Kidney (tissue), 14 donors: ENCODE results near the gene ARFGEF3. TPM values are rescaled to one million over a fixed set of nuclear protein-coding genes. Genes with fewer than 3 reads are reported as not detected.

ENCODE experiments used
- DNase-seq, 5 donors: peaks; one replicate each; pipeline ENCODE4 v3.0.0-alpha.2; 2013 to 2020
- FAIRE-seq: peaks from 2 replicates; lab custom pipeline; 2012; peaks lifted over from hg19 to GRCh38; lab: Jason Lieb, UNC
- H3K27ac ChIP-seq, 2 donors: one replicate each; pipeline ENCODE4 v1.7.0; 2013; ENCODE audit warnings: low read depth in 2 of 2, low read length in 2 of 2, inconsistent platforms in 1 of 2
- H3K27me3 ChIP-seq: one replicate; pipeline ENCODE4 v1.7.1; 2013; ENCODE audit warnings: low read length, inconsistent platforms; ENCODE audit not compliant: control insufficient read depth, insufficient read depth
- H3K36me3 ChIP-seq, 3 donors: one replicate each; pipeline versions ENCODE4 v1.7.0 to v1.7.1; 2013; ENCODE audit warnings: low read length in 3 of 3, control low read depth in 1 of 3, inconsistent platforms in 1 of 3; ENCODE audit not compliant: insufficient read depth in 3 of 3, control insufficient read depth in 2 of 3
- H3K4me1 ChIP-seq, 3 donors: one replicate each; pipeline versions ENCODE4 v1.7.0 to v1.7.1; 2013; ENCODE audit warnings: low read length in 3 of 3, inconsistent platforms in 1 of 3, low read depth in 1 of 3; ENCODE audit not compliant: control insufficient read depth in 2 of 3, insufficient read depth in 2 of 3
- H3K4me3 ChIP-seq, 3 donors: one replicate each; pipeline versions ENCODE4 v1.7.0 to v1.8.1; 2013; ENCODE audit warnings: low read length in 3 of 3, control low read depth in 1 of 3, inconsistent platforms in 1 of 3
- H3K9ac ChIP-seq, 3 donors: one replicate each; pipeline versions ENCODE4 v1.7.0 to v1.7.1; 2013; ENCODE audit warnings: low read length in 3 of 3, control low read depth in 1 of 3, inconsistent platforms in 1 of 3
- H3K9me3 ChIP-seq, 3 donors: one replicate each; pipeline versions ENCODE4 v1.7.0 to v1.7.1; 2013; ENCODE audit warnings: low read length in 3 of 3, control low read depth in 1 of 3, inconsistent platforms in 1 of 3; ENCODE audit not compliant: control insufficient read depth in 2 of 3, insufficient read depth in 1 of 3
- CTCF ChIP-seq: IDR thresholded peaks from 3 replicates; pipeline ENCODE4 v1.5.1; 2012; ENCODE audit warnings: mild to moderate bottlenecking, moderate library complexity, borderline replicate concordance; ENCODE audit not compliant: insufficient read depth; ENCODE audit errors: extremely low read depth
- intact Hi-C: fragments of 100-400 bp; cut with DNase I; formaldehyde crosslinking; loops from one replicate; pipeline ENCODE4 v1.11.1; 2022
- polyA plus RNA-seq: library from polyadenylated mRNA; stranded (reverse); fragments of 350-450 nt; fragmentation: Illumina TruSeq; extraction: RNeasy Lipid Tissue Mini Kit (QIAGEN cat#74804); gene quantifications from one replicate; pipeline ENCODE4 v1.2.3, GENCODE V29; 2014; ENCODE audit warnings: low read depth, low replicate concordance; ENCODE audit not compliant: insufficient read depth
- total RNA-seq: library from RNA; stranded (reverse); fragmentation: NEBNext Ultra II Directional; extraction: Animal tissue kit (Norgen Biotek cat#: 25700); gene quantifications from one replicate; pipeline ENCODE4 v1.2.1, GENCODE V29; 2021
- donor health status: control.
- donor health status: control.
- donor health status: control.
- donor health status: control.
- donor health status: control.
- donor health status: DM: yes; HTN: yes; CAD: no.
- donor health status: Normal renal cell carcinoma (clear cell type).

ARFGEF3 gene
- total and polyA plus RNA-seq, 2 donors from 2014 or later: 1.2 to 7.8 TPM

GRCh38 chr6:138128096-138128495 lies 33.6 kb upstream of the ARFGEF3 start:
- intact Hi-C loops: no loop called here
- Histone ChIP-seq H3K9me3 (no peaks in the 10 kb centered on the region), H3K4me1 (no peaks in the 10 kb centered on the region), H3K36me3 (no peaks in the 10 kb centered on the region), H3K4me3 (no peak overlapping the region), H3K27ac (no peak overlapping the region), H3K9ac (no peak overlapping the region), H3K27me3 (no peaks in the 10 kb centered on the region)
- DNase-seq: no peak
- no peak for TF ChIP-seq CTCF
- no peak for FAIRE-seq

- intact Hi-C loops: no loop called here
- H3K27me3 ChIP-seq: no peaks in the 10 kb centered on the region
- no peak for TF ChIP-seq CTCF
These were observed 32.5 kb upstream of the ARFGEF3 start for GRCh38 chr6:138129190-138129589.

GRCh38 chr6:138142806-138143205 lies 18.9 kb upstream of the ARFGEF3 start:
- no peak for TF ChIP-seq CTCF
- intact Hi-C loops: no loop called here
- Histone ChIP-seq H3K4me3 (no peak overlapping the region), H3K27ac (no peak overlapping the region), H3K27me3 (no peaks in the 10 kb centered on the region), H3K4me1 (no peaks in the 10 kb centered on the region), H3K9ac (no peak overlapping the region), H3K9me3 (no peaks in the 10 kb centered on the region), H3K36me3 (no peaks in the 10 kb centered on the region)
- DNase-seq: no peak
- no peak for FAIRE-seq

More at GRCh38 chr6:138129190-138129589, 32.5 kb upstream of the ARFGEF3 start:
- H3K9me3 ChIP-seq: no peaks in the 10 kb centered on the region
- H3K9ac ChIP-seq: no peak overlapping the region
- FAIRE-seq (no peak), DNase-seq (no peak)
- no peak overlapping the region for H3K4me3 ChIP-seq
- H3K27ac ChIP-seq: no peak overlapping the region
- no peaks in the 10 kb centered on the region for H3K36me3 ChIP-seq
- no peaks in the 10 kb centered on the region for H3K4me1 ChIP-seq

- intact Hi-C loops: no loop called here
- Histone ChIP-seq H3K27me3 (no peaks in the 10 kb centered on the region), H3K4me3 (no peak overlapping the region), H3K27ac (no peak overlapping the region), H3K36me3 (no peaks in the 10 kb centered on the region), H3K9me3 (no peaks in the 10 kb centered on the region), H3K4me1 (no peaks in the 10 kb centered on the region), H3K9ac (no peak overlapping the region)
- no peak for DNase-seq
- FAIRE-seq: no peak
- no peak for TF ChIP-seq CTCF
These were observed 16.3 kb upstream of the ARFGEF3 start for GRCh38 chr6:138145402-138145801.
